Epithelial cell of prostate (primary cell): Measurements from ENCODE around the gene RPS19.
A peak's percentile ranks its signal among the peaks of the same experiment; 100 is the strongest.

Experiments used
- DNase-seq: peaks from one replicate; pipeline ENCODE4 v3.0.0-alpha.2; 2011; ENCODE audit warnings: low read depth, low spot score
- H3K27ac ChIP-seq: fragments of 450-650 bp; 2 replicates; pipeline ENCODE4 v1.5.1; 2017; ENCODE audit warnings: mild to moderate bottlenecking

RPS19 gene

GRCh38 chr19:41895745-41896580 is 35.9 kb downstream of the RPS19 start:
- no peak for DNase-seq
- no peak overlapping the region for H3K27ac ChIP-seq

GRCh38 chr19:41896581-41896942 is 36.5 kb downstream of the RPS19 start:
- no peak for DNase-seq
- no peak overlapping the region for H3K27ac ChIP-seq

GRCh38 chr19:41897181-41897580 is 37.1 kb downstream of the RPS19 start:
- no peak for DNase-seq
- no peak overlapping the region for H3K27ac ChIP-seq

GRCh38 chr19:41897820-41898219 is 37.8 kb downstream of the RPS19 start:
- H3K27ac ChIP-seq: no peak overlapping the region

GRCh38 chr19:41898235-41898634 is 38.2 kb downstream of the RPS19 start:
- no peak overlapping the region for H3K27ac ChIP-seq
- DNase-seq: no peak

More at GRCh38 chr19:41897820-41898219, 37.8 kb downstream of the RPS19 start:
- no peak for DNase-seq

- no peak overlapping the region for H3K27ac ChIP-seq
- no peak for DNase-seq
These were observed 41.8 kb downstream of the RPS19 start for GRCh38 chr19:41901707-41902360.

GRCh38 chr19:41902594-41902993 is 42.5 kb downstream of the RPS19 start:
- no peak overlapping the region for H3K27ac ChIP-seq
- DNase-seq: no peak

GRCh38 chr19:41903193-41903953 is 43.3 kb downstream of the RPS19 start:
- no peak for DNase-seq

GRCh38 chr19:41904118-41904870 is 44.2 kb downstream of the RPS19 start:
- H3K27ac ChIP-seq: peak overlapping the region; percentile 21
- peak; percentile 39 for DNase-seq

More at GRCh38 chr19:41903193-41903953, 43.3 kb downstream of the RPS19 start:
- H3K27ac ChIP-seq: no peak overlapping the region

- H3K27ac ChIP-seq: no peak overlapping the region
- no peak for DNase-seq
These were observed 45.4 kb downstream of the RPS19 start for GRCh38 chr19:41905273-41906002.

- DNase-seq: no peak
- no peak overlapping the region for H3K27ac ChIP-seq
These were observed 46.2 kb downstream of the RPS19 start for GRCh38 chr19:41906271-41906670.

GRCh38 chr19:41906916-41907680 is 47.0 kb downstream of the RPS19 start:
- no peak for DNase-seq
- no peak overlapping the region for H3K27ac ChIP-seq

- no peak overlapping the region for H3K27ac ChIP-seq
- DNase-seq: no peak
These were observed 48.0 kb downstream of the RPS19 start for GRCh38 chr19:41907994-41908615.

- DNase-seq: no peak
- no peak overlapping the region for H3K27ac ChIP-seq
These were observed 48.8 kb downstream of the RPS19 start for GRCh38 chr19:41908724-41909464.

GRCh38 chr19:41909706-41910105 is 49.7 kb downstream of the RPS19 start:
- no peak for DNase-seq
- H3K27ac ChIP-seq: no peak overlapping the region

GRCh38 chr19:41910240-41910991 is 50.4 kb downstream of the RPS19 start:
- no peak for DNase-seq
- no peak overlapping the region for H3K27ac ChIP-seq
